Esophagus (tissue), 2 donors: ENCODE data around the gene ATP6V1B1. TPM values are rescaled to one million over a fixed set of nuclear protein-coding genes. Genes with fewer than 3 reads are reported as not detected.

Source experiments
- H3K27ac ChIP-seq, 2 donors: one replicate each; pipeline ENCODE4 v1.5.1; 2013; ENCODE audit warnings: low read depth in 2 of 2, mild to moderate bottlenecking in 2 of 2, inconsistent platforms in 1 of 2, low read length in 1 of 2, moderate library complexity in 1 of 2
- H3K27me3 ChIP-seq, 2 donors: one replicate each; pipeline ENCODE4 v1.6.1; 2013; ENCODE audit warnings: low read length in 2 of 2, control low read depth in 1 of 2, mild to moderate bottlenecking in 1 of 2; ENCODE audit not compliant: insufficient read depth in 2 of 2, control insufficient read depth in 1 of 2
- H3K36me3 ChIP-seq, 2 donors: one replicate each; pipeline ENCODE4 v1.6.1; 2013; ENCODE audit warnings: low read length in 1 of 2; ENCODE audit not compliant: control insufficient read depth in 2 of 2, insufficient read depth in 2 of 2
- H3K4me1 ChIP-seq, 2 donors: one replicate each; pipeline ENCODE4 v1.6.1; 2013; ENCODE audit warnings: low read length in 1 of 2; ENCODE audit not compliant: control insufficient read depth in 2 of 2, insufficient read depth in 2 of 2
- H3K4me3 ChIP-seq, 2 donors: one replicate each; pipeline ENCODE4 v1.5.1; 2013; ENCODE audit warnings: low read length in 2 of 2, mild to moderate bottlenecking in 2 of 2, low read depth in 1 of 2, moderate library complexity in 1 of 2
- H3K9me3 ChIP-seq, 2 donors: one replicate each; pipeline ENCODE4 v1.6.1; 2013; ENCODE audit warnings: mild to moderate bottlenecking in 2 of 2, low read depth in 1 of 2, low read length in 1 of 2, moderate library complexity in 1 of 2; ENCODE audit not compliant: control insufficient read depth in 2 of 2, insufficient read depth in 1 of 2
- WGBS, 2 donors: extraction: QIAGEN DNeasy Blood & Tissue Kit; methylation state at CpG; one replicate each; pipeline ENCODE4 v1.1.7; 2013; 5-methylcytosine and 5-hydroxymethylcytosine counted together
- polyA plus RNA-seq, 2 donors: library from polyadenylated mRNA; stranded (reverse); fragments of 200-250 nt; gene quantifications; one replicate each; pipeline ENCODE4 v1.2.3, GENCODE V29; 2013
- donor health status: healthy with polysubstance abuse.
- donor health status: Bipolar disorder and iron deficiency.

Gene ATP6V1B1
- polyA plus RNA-seq, 2 donors: 0.13 to 0.88 TPM

- no peak overlapping the region for H3K27ac ChIP-seq
- 66 to 82% methylated on average over 6 of the region's 6 CpGs for WGBS, 2 donors
- H3K9me3 ChIP-seq: no peaks in the 10 kb centered on the region
- no peaks in the 10 kb centered on the region for H3K27me3 ChIP-seq
- H3K36me3 ChIP-seq: no peaks in the 10 kb centered on the region
- no peaks in the 10 kb centered on the region for H3K4me1 ChIP-seq
- no peak overlapping the region for H3K4me3 ChIP-seq
These were observed 22.1 kb downstream of the ATP6V1B1 start for GRCh38 chr2:70957798-70958197.

- whole genome bisulfite sequencing, 2 donors: 91 to 94% methylated on average over 6 of the region's 6 CpGs
- Histone ChIP-seq H3K27ac (no peak overlapping the region), H3K4me3 (no peak overlapping the region), H3K27me3 (no peaks in the 10 kb centered on the region), H3K4me1 (no peaks in the 10 kb centered on the region), H3K36me3 (no peaks in the 10 kb centered on the region), H3K9me3 (no peaks in the 10 kb centered on the region)
These were observed 23.1 kb downstream of the ATP6V1B1 start for GRCh38 chr2:70958759-70959158.

- Histone ChIP-seq H3K4me3 (no peak overlapping the region), H3K27ac (no peak overlapping the region), H3K27me3 (no peaks in the 10 kb centered on the region), H3K36me3 (no peaks in the 10 kb centered on the region), H3K4me1 (no peaks in the 10 kb centered on the region), H3K9me3 (no peaks in the 10 kb centered on the region)
- 94% methylated on average over 8 to 9 of the region's 9 CpGs for WGBS, 2 donors
These were observed 23.6 kb downstream of the ATP6V1B1 start for GRCh38 chr2:70959271-70959761.

- Histone ChIP-seq H3K4me1 (no peaks in the 10 kb centered on the region), H3K27me3 (no peaks in the 10 kb centered on the region), H3K9me3 (no peaks in the 10 kb centered on the region), H3K4me3 (no peak overlapping the region), H3K36me3 (no peaks in the 10 kb centered on the region), H3K27ac (no peak overlapping the region)
- 87 to 89% methylated on average over 17 of the region's 17 CpGs for WGBS, 2 donors
These were observed 24.4 kb downstream of the ATP6V1B1 start for GRCh38 chr2:70959851-70960832.

GRCh38 chr2:70960833-70961647 is 25.3 kb downstream of the ATP6V1B1 start:
- H3K4me1 ChIP-seq: no peaks in the 10 kb centered on the region
- no peak overlapping the region for H3K27ac ChIP-seq
- H3K27me3 ChIP-seq: no peaks in the 10 kb centered on the region
- H3K36me3 ChIP-seq: no peaks in the 10 kb centered on the region
- H3K9me3 ChIP-seq: no peaks in the 10 kb centered on the region
- no peak overlapping the region for H3K4me3 ChIP-seq
- WGBS, 2 donors: 76% methylated on average over 14 of the region's 14 CpGs

GRCh38 chr2:70961648-70961994 is 25.9 kb downstream of the ATP6V1B1 start:
- Histone ChIP-seq H3K36me3 (no peaks in the 10 kb centered on the region), H3K4me3 (no peak overlapping the region), H3K27ac (no peak overlapping the region), H3K4me1 (no peaks in the 10 kb centered on the region), H3K27me3 (no peaks in the 10 kb centered on the region), H3K9me3 (no peaks in the 10 kb centered on the region)
- 79 to 89% methylated on average over 4 of the region's 4 CpGs for WGBS, 2 donors

- no peaks in the 10 kb centered on the region for H3K27me3 ChIP-seq
- no peak overlapping the region for H3K27ac ChIP-seq
- 82 to 85% methylated on average over 12 of the region's 12 CpGs for WGBS, 2 donors
- H3K36me3 ChIP-seq: no peaks in the 10 kb centered on the region
- no peaks in the 10 kb centered on the region for H3K9me3 ChIP-seq
- H3K4me1 ChIP-seq: no peaks in the 10 kb centered on the region
- no peak overlapping the region for H3K4me3 ChIP-seq
These were observed 26.6 kb downstream of the ATP6V1B1 start for GRCh38 chr2:70962211-70962884.

- no peak overlapping the region for H3K4me3 ChIP-seq
- no peaks in the 10 kb centered on the region for H3K4me1 ChIP-seq
- no peak overlapping the region for H3K27ac ChIP-seq
- WGBS, 2 donors: 64 to 70% methylated on average over 18 of the region's 18 CpGs
- H3K9me3 ChIP-seq: no peaks in the 10 kb centered on the region
- no peaks in the 10 kb centered on the region for H3K27me3 ChIP-seq
- no peaks in the 10 kb centered on the region for H3K36me3 ChIP-seq
These were observed 27.5 kb downstream of the ATP6V1B1 start for GRCh38 chr2:70962885-70963878.
